ENCODE measurements around the gene PTAR1.

DNA sequence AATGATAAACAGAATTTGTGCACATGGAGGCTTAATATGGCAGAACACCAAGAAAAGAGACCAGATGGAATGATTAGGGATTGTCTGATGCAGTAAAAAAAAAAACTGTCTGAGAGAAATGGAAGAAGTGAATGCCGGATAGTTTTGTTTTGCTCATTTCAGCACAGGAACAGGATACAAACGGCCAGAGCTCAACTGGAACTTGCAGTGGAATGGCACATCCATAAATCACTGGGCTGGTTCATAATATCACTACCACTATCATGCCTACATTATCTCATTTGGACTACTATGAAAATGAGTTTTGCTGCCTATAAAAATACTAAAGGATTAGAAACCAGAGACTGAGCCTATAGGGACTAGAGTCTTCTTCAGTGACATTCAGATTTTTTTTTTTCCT is 9.7 kb downstream of the PTAR1 start:
- TF ChIP-seq SP1 (IDR thresholded peaks at IDR 0.05; ENCODE audit: low read depth) (no peak), POLR2AphosphoS5 (IDR thresholded peaks at IDR 0.05; ENCODE audit: low read depth, low read length) (no peak), EGR1 (IDR thresholded peaks at IDR 0.05; ENCODE audit: low read depth) (no peak), POLR2A (IDR thresholded peaks at IDR 0.05; ENCODE audit: borderline replicate concordance, extremely low read depth, insufficient read depth, insufficient read length) (no peak)
- TF ChIP-seq, protein P1, sequence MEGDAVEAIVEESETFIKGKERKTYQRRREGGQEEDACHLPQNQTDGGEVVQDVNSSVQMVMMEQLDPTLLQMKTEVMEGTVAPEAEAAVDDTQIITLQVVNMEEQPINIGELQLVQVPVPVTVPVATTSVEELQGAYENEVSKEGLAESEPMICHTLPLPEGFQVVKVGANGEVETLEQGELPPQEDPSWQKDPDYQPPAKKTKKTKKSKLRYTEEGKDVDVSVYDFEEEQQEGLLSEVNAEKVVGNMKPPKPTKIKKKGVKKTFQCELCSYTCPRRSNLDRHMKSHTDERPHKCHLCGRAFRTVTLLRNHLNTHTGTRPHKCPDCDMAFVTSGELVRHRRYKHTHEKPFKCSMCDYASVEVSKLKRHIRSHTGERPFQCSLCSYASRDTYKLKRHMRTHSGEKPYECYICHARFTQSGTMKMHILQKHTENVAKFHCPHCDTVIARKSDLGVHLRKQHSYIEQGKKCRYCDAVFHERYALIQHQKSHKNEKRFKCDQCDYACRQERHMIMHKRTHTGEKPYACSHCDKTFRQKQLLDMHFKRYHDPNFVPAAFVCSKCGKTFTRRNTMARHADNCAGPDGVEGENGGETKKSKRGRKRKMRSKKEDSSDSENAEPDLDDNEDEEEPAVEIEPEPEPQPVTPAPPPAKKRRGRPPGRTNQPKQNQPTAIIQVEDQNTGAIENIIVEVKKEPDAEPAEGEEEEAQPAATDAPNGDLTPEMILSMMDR (IDR thresholded peaks at IDR 0.05 in 2 of 3, conservative IDR thresholded peaks at IDR 0.05 in 1 of 3; ENCODE audit: borderline replicate concordance in 1 of 3, insufficient read depth in 1 of 3, low read depth in 2 of 3, low read length in 2 of 3): no peak
